Fibroblast of skin of right quadriceps (primary cell): ENCODE results near the gene OR6N1.

ENCODE experiments used
- DNase-seq: peaks from one replicate; pipeline ENCODE4 v3.0.0-alpha.2; 2013

Gene OR6N1, protein sequence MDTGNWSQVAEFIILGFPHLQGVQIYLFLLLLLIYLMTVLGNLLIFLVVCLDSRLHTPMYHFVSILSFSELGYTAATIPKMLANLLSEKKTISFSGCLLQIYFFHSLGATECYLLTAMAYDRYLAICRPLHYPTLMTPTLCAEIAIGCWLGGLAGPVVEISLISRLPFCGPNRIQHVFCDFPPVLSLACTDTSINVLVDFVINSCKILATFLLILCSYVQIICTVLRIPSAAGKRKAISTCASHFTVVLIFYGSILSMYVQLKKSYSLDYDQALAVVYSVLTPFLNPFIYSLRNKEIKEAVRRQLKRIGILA

DNA sequence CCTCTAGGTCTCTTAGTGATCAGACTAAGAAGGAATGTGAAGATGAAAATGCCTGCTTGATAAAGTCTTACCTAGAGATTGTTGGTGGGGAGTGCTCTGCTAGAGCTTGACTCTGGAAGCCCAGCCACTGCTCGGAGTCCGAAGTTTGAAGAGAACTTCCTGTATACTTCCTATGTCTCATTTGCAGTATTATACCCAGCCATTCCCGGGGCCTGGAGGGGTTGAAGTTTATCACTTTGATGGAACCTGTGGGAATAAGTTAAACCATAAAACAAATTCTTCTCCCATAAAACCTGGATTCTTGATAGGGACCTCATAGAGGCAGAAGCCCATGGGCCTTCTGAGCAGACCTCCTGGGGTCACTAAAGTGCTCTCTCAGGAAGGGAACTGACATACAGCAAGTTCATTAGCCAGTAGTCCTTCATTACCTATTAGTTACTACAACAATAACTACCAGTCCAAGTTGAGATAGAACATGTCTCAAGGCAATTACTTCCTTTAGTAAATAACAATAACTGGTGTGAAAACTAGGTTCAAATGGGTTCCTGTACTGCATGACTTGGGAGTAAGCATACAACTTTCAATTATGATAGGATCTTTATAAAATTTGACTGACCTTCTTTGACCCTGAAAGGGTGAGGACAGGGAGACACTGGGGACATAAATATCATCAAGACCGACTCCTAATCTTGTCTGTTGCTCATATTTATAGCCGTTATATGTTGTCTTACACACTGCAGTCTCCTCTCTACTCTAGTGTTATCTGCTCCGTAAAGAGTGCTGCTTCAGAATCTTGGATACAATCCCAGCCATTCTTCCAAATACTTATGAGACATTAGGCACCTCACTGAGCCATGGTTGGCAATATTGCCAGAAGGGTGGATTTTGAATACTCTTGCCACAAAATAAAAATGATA is at the start of gene OR6N1:
Gene OR6N1 (minus strand): TSS at position 246 of the 917 bp plus-strand sequence. CDS start 5,513 bp downstream, outside the sequence.
- DNase-seq, result no peak

DNA sequence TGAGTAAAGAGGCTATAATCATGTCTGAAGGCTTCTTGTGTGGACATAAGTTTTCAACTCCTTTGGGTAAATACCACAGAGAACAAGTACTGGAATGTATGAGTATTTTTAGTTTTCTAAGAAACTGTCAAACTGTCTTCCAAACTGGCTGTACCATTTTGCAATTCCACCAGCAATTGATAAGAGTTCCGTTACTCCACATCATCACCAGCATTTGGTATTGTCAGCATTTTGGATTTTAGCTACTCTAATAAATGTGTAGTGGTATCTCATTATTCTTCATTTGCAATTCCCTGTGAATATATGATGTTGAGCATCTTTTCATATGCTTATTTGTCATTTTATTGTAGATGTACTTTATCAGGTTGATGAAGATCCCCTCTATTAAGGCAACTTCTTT is 49.7 kb upstream of the OR6N1 start:
- DNase-seq, result no peak

DNA sequence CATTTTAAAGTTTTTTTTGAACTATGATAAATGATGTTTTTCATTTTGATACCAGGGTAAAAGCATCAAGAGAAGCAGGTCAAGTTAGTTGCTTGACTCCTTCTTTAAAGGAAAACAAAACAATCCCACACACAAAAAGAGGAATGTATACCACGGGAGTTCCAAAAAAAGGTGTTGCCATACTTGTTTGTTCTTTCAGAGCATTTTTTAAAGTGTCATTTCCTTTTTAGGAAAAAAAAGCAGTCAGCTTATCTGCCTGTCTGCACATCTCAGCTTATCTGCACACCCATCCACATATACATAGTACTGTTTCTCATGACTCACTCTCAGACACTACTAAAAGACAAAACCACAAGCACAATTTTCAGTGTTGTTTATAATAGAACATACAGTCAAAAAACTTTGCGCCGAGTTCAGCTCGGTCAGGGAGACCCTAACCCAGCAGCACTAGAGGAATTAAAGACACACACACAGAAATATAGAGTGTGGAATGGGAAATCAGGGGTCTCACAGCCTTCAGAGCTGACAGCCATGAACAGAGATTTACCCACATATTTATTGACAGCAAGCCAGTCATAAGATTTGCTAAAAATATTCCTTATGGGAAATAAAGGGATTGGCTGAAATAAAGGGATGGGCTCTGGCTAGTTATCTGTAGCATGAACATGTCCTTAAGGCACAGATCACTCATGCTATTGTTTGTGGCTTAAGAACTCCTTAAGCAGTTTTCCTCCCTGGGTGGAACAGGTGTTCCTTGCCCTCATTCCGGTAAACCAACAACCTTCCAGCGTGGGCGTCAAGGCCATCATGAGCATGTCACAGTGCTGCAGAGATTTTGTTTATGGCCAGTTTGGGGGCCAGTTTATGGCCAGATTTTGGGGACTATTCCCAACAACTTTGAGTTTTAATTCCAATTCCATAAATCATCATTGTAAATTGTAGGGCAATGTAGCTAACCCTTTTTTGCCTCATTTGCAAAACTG is 47.8 kb upstream of the OR6N1 start:
- DNase-seq, result no peak

DNA sequence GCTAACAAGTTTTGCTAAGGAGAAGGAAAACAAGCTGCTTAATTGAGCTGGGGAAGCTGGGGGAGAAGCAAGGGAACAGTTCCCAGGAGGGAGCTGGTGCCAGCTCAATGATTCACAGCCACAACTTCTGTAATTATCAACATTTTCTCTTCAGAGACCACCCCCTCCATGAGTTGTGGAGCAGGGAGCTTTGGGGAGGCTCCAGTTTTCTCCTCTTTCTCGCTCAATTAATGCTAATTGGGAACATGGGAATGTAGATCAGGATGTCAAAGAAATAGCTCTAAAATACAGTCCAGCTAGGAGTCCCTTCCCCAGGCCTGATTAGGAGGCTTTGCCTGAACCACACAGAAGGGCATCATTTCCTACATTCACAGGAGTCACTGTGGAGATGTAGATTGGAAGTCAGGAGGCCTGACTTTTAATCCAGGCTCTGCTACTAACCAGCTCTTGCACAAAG is 47.0 kb upstream of the OR6N1 start:
- no peak for DNase-seq

DNA sequence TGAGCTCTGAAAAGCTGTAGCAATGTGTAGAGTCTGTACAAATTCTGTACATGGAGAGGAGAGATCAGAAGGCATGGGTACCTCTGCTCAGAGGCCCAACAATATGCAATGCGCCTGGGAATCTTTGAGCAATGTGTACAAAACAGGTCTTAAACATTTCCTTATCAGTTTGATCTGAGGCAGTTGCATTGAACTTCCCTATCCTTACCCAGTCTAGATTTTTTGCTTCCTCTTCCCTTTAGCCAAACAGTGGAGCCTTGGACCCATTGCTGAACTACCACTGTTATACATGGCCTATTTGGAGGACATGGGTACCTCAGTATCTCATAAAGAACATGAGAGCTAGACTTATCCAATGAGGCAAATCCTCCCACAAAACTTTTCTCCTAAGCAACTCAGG is 46.6 kb upstream of the OR6N1 start:
- DNase-seq, result no peak

DNA sequence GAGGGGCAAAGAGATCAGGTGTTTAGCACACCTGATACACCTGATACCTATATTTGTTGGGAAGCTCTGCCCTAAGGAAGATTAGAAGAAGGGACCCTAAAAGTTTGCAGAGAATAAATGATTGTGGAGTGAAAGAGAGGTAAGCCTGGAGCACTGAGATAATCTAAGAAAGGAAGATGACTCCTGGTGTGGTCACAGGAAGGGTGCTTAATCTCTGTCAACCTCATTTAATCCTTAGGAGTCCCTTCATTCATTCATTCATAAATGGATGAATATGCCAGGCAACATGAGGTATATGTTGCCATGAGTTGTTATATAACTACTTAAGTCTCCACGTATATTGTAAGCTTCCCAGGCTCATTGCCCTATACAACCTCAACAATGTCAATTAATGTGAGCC is 43.0 kb upstream of the OR6N1 start:
- no peak for DNase-seq

DNA sequence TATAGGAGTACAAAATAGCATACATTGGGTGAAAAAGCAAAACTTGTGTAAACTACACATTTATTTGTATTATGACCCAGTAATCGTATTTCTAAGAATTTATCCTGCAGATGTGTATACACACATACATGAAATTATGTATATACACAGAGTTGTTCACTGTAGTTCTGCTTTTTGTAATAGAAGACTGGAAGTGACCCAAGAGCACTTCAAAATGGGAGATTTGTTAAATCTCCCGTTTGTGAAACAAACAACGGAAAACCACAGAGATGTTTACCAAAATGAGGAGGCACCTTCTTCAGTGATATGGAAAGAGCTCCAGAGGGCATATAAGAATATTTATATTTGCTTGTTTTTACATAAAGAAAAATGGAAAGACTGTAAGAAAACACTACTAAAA is 41.2 kb upstream of the OR6N1 start:
- DNase-seq, result no peak

DNA sequence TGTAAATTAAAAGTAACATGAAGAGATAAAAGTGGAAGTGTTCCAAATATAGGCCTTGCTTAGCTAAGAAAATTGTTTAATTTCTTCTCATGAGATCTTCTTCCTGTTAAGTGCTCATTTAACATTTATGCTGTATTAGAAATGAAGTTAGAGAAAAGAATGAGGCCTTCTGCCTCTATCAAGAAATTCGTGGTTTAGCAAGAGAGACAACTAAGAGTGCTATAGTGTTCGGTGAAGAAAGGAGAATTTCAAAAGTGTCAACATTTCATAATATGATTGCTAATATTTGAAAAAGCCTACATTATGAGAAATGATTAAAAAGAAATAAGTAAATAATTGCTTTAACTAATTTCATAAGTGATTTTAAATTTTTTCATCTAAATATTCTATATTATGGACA is 40.3 kb upstream of the OR6N1 start:
- no peak for DNase-seq

DNA sequence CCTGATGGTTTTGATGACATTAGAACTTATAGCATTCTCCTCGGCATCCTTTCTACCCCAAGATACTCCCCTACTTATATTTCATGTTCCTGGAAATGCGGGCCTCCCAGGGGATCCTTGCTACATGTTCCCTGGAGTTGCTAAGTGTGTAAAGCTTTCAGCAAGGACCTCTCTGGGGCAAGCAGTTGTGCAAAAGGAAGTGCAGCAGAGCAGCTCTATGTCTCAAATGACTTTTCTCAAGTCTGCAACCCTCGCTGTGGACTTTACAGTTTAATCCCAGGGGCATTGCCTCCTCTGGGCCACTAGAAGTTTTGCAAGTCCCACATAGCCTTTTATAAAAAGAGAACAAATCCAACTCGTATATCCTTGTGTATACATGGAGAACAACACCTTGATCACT is 38.3 kb upstream of the OR6N1 start:
- DNase-seq, result no peak

DNA sequence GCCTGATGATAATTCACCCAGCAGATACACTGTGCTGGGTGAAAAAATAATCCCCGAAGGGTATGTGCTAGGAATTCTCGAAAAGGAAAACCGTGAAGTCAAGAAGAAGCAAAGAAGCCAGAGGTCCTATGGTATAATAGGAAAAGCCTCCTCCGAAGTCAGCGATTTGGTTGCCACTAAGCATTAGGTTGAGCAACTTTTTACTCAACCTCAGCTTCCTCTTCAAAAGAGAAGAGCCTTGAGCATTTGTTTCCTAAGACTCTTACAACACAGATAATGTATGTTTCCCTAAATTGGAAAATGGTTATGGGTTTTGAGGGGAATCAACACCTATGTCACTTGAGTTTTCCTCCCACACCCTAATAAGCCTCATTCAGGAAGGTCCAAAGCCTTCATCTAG is 37.9 kb upstream of the OR6N1 start:
- DNase-seq, result no peak

DNA sequence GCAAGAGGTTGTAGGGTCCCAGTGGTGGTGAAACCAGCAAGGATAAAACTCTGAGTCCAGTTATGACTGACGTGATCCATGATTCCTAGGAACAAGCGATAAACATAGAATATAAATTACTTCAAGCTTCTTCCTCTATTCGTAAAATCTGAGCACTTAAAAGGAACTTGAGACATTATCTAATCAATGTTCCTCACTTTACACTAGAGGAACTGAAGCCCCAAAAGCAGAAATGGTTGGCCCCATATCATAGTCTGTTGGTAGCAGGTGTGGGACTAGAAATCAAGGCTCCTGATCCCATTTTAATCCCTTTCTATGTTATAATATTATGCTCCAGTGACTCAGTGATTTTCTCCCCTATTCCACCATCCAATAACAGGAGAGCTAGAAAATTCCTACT is 37.3 kb upstream of the OR6N1 start:
- DNase-seq, result no peak

DNA sequence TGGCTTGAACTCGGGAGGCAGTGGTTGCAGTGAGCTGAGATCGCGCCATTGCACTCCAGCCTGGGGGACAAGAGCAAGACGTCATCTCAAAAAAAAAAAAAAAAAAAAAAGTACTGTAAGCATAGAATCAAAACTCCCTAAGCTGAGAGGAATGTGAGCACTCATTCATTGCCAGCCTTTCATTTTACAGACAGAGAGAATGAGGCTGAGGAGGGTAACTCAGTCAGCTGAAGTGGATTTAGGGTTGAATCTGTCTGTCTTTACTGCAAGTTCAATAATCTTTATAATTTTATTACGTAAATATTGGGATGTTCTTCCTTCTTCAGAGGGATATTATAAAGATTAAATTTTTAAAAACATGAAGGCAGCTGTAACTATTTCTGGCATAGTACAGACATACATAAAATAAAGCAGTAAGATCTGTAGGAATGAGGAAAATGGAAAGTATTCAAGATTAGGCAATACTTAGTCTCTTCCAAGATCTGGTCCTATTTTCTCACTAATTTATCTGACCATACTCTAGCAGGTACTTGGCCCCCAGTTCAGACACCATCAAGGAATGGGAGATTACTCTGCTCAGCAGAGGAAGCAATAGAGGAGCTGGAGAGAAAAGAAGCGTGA is 35.0 kb upstream of the OR6N1 start:
- DNase-seq, result no peak

DNA sequence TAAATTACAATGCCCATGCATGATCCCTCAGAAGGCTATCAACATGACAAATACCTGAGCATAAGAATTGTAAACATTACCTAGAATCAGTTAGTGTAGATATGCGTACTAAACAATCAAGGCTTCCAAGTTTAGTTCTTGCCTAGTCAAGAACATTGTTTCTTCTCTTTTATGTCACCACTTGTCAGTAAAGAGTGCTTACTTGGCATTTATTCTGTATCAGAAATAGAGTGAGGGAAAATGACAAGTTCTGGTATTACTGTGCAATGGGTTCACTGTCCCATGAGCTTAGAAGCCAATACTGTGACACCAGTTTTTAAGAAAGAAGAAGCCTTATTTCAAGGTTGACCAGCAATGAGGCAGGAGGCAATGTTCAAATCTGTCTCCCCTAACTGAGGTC is 31.7 kb upstream of the OR6N1 start:
- no peak for DNase-seq

DNA sequence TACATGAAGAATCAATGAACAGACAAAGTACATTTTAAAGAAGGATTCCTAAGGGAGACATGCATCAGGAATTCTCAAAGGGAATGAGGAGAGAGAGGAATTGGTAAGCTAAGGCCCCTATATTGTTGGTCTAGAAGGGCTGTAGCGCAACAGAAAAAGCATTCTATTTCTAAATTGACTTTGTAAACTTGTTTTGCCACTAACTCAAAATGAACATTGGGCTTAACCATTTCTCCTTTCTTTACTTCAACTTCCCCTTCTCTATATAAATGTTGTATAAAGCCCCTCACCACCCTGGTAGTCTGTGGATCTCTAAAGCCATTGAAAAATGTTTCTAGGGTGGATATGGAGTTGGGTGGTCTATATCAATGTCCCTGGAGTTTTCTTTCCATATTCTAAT is 29.4 kb upstream of the OR6N1 start:
- no peak for DNase-seq

DNA sequence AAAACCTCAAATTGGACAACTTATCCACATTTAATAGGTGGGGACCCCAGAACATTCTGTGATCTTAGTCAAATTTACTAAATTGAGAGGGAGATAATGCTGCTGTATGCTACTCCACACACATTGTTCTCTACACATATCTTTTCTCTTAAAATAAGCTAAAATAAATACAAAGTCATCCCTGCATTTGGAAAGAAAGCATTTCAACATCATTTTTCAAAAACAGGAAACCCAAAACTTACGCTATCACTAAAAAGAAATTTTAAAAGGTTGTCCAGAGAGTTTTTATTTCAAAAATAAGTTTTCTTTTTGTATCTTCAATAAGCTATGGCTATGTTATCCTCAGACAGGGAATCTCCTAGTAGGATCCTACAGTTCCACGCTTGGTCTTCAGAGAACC is 28.5 kb upstream of the OR6N1 start:
- DNase-seq, result no peak

DNA sequence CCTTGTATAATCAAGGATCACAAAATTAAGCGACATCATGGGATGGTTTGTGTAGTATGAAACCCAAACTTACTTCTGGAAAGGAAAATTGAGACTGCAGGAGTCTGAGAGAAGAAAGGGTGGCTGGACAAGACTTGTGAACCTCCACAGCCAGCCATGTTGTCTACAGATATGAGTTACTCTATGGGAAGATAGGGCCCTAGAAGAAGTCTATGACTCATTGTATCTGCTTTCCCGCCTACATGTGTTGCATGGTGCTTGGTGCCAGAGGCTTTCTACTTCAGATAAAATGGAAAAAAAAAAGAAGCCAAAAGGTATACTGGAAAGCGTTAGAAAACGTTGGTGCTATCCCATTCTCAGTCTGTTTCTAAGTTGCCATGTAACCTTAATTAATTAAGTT is 27.7 kb upstream of the OR6N1 start:
- no peak for DNase-seq

DNA sequence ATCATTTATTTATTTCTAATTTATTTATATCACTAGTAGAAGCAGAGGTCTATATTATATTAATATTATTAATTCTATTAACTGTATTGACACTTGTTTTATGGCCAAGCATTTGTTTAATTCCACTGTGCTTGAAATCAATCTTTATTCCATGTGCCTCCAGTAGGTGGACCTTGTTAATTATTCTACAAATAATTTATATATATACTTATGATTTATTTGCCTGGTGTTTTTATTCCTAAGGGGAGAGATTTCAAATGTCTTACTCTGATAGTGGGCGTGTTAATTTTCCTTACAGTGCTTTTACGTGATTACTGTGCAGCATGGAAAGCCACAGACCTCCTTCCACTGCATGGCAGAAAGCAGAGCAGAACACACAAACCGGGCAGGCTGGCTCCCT is 26.5 kb upstream of the OR6N1 start:
- DNase-seq, result no peak

DNA sequence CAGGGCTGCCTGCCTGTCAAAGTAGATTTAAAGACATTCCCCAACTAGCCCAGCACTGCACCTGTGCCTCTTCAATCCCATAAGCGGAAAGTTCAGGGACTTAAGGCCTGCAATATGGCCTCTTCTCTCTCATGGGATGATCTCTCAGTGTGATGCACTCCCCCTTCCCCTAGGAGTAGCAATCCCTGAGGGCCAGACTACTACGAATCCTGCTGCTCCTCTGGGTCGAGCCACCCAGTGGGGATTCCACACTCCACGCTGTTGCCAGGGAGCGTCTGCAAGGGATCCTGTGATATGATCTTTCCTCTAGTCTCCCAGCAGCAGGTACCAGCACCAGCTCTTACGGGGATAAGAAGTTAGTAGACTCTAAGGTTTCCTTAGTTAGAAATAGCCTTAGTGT is 22.3 kb upstream of the OR6N1 start:
- DNase-seq, result no peak

DNA sequence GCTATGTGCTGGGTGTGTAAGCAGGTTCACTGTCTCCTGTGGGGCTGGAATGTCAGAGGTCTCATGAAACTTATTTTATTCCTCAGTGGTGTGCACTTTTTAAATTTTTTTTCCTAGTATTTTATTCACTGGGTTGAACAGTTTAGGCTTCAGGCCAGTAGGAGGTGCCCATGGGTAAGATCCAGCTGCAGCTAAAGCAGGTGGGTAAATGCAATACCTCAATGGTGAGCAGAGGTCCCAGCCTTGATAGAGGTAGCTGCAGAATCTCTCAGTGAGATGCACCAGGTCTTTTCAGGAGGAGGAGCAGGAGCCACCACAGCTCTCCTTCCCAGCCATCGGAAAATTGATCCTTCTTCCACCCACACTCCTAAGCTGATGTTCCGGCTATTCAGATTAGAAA is 21.6 kb upstream of the OR6N1 start:
- no peak for DNase-seq

DNA sequence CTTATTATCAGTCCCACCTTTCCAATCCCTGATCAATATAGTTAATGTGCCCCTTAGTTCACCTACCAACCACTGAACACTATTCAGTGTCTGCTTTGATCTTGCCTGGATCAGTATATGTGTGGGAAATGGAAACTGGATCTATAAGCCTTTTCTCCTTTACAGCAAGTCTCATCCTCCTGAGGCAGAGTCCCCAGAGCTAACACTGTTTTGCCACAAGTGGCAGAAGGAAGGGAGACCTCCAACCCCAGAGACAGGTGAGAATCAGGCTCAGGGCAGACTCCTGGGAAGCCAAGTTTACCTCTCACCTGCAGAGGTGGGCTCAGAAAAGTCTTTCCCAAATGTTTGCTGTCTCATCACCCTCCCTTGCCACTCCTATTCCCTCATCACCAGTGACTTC is 9.1 kb upstream of the OR6N1 start, which contains the start of gene OR6N2:
Gene OR6N2 (minus strand): TSS at position 101 of the 400 bp plus-strand sequence. CDS start 3,569 bp downstream, outside the sequence.
- DNase-seq, result no peak

DNA sequence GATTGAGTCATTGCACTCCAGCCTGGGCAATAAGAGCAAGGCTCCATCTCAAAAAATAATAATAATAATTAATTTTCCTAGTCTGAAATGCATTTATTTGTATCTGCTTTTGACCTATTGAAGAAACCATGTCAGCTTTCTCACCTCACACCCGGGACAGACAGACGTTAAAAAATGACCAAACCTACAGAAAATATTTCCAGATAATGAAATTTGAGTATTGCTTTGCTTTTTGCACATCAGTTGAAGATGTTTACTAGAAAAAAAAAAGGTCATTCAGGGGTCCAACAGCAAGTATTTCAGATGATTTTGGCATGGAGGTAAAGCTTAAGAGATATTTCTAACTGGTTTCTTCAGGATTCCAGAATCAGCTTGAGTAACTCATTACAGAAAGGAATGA is 17.6 kb downstream of the OR6N1 start, which contains the start of gene OR6K6:
Gene OR6K6 (plus strand): TSS at position 301 of the 400 bp plus-strand sequence. CDS start 168 bp downstream, outside the sequence.
- no peak for DNase-seq

DNA sequence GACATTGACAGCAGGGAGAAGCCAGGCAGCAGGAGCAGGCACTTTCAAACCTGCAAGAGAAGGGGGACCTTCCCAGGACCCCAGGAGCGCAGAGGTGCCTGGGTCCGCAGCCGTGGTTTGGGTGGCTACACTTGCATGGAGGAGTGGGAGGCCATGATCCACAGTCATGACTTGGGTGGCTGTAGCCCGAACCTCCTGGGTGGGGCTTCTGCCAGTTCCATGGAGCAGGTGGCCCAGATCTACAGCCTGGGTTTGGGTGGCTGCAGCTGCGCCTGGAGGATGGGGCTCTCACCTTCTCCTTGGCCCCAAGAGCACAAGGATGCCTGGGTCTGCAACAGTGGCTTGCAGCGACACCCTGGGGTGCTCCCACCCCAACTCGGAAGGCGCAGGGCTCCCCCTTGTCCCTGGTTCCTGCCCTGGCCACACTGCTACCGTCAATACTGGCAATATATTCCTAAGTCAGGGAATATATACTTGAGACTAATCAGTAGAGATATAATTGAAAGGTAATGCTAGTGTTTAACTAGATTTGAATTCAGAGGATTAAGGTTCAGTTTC is 19.8 kb downstream of the OR6N1 start:
- DNase-seq, result no peak
